Measurements from ENCODE around the gene DOK5. TPM values are rescaled to one million over a fixed set of nuclear protein-coding genes. Genes with fewer than 3 reads are reported as not detected.

DOK5 gene
- total and polyA plus RNA-seq, 2 of the 8 experiments (the other 6 are each of a cell fraction or from before 2014, with no cell fraction given) = 8.9 to 15.0 TPM

GRCh38 chr20:54559890-54560289 is 84.5 kb downstream of the DOK5 start:
- Histone ChIP-seq H4K91ac (replicated peaks; ENCODE audit: insufficient read length, low read length) (no peak overlapping the region), H3K9me3 (ENCODE audit: insufficient read depth in 2 of 2, low read depth in 1 of 2, low read length in 1 of 2) (no peaks in the 10 kb centered on the region), H4K20me1 (replicated peaks in 1 of 2; ENCODE audit: control insufficient read depth in 1 of 2, insufficient read depth in 2 of 2, low read length in 2 of 2) (no peaks in the 10 kb centered on the region), H2BK15ac (ENCODE audit: low read length) (no peak overlapping the region), H3K23me2 (ENCODE audit: low read depth, low read length) (no peaks in the 10 kb centered on the region), H3K27me3 (replicated peaks in 1 of 4; ENCODE audit: control insufficient read depth in 3 of 4, extremely low read depth in 1 of 4, insufficient read depth in 3 of 4, low read length in 3 of 4) (no peaks in the 10 kb centered on the region), H3K27ac (ENCODE audit: low read depth, low read length) (no peak overlapping the region), H2BK20ac (ENCODE audit: low read length) (no peak overlapping the region), H4K8ac (ENCODE audit: extremely low read depth, insufficient read depth, low read length) (no peak overlapping the region), H3K79me1 (ENCODE audit: low read depth, low read length) (no peaks in the 10 kb centered on the region), H2AK5ac (ENCODE audit: low read depth, low read length) (no peak overlapping the region), H3K79me2 (ENCODE audit: control insufficient read depth in 1 of 2, insufficient read depth in 2 of 2, low read length in 2 of 2) (no peaks in the 10 kb centered on the region), H3K56ac (replicated peaks; ENCODE audit: insufficient read length, low read depth, low read length) (no peak overlapping the region), H2BK120ac (replicated peaks; ENCODE audit: low read depth, low read length) (no peak overlapping the region), H2BK5ac (ENCODE audit: low read depth, low read length) (no peak overlapping the region), H3K4me3 (ENCODE audit: extremely low read depth in 1 of 4, insufficient read depth in 2 of 4, low read depth in 3 of 4, low read length in 4 of 4) (no peak overlapping the region), H2AFZ (ENCODE audit: low read length) (no peak overlapping the region), H3K9ac (replicated peaks in 1 of 4; ENCODE audit: extremely low read depth in 1 of 4, low read depth in 3 of 4, low read length in 3 of 4) (no peak overlapping the region), H3K36me3 (ENCODE audit: control insufficient read depth in 2 of 4, insufficient read depth in 4 of 4, low read length in 3 of 4) (no peaks in the 10 kb centered on the region), H4K5ac (ENCODE audit: insufficient read length, low read depth, low read length) (no peak overlapping the region), H3K4me2 (ENCODE audit: insufficient read depth in 1 of 2, low read depth in 2 of 2, low read length in 2 of 2) (no peak overlapping the region), H3K14ac (ENCODE audit: insufficient read length) (no peak overlapping the region), H3K4ac (replicated peaks; ENCODE audit: insufficient read length, low read depth, low read length) (no peak overlapping the region), H3K23ac (ENCODE audit: insufficient read length) (no peak overlapping the region), H2BK12ac (ENCODE audit: low read depth, low read length) (no peak overlapping the region), H3K4me1 (replicated peaks in 1 of 4; ENCODE audit: control insufficient read depth in 3 of 4, insufficient read depth in 4 of 4, low read length in 3 of 4) (peaks cover 0 to 4% (median 1%) of the 10 kb centered on the region in 4 experiments; a peak in 1 of 7 replicates), H3K18ac (ENCODE audit: extremely low read depth, low read length) (no peak overlapping the region)
- POLR2A ChIA-PET (ENCODE audit: partially characterized antibody) = no interaction called here
- CTCF ChIA-PET (ENCODE audit: partially characterized antibody) = no interaction called here
- no peak for DNase-seq (ENCODE audit: low read depth in 1 of 2, low spot score in 2 of 2)
- 97 to 100% methylated on average over 1 to 3 of the region's 3 CpGs for WGBS, 2 experiments (ENCODE audit: extremely low coverage in 1 of 2, insufficient coverage in 1 of 2, insufficient read length in 1 of 2, insufficient replicate concordance in 2 of 2, low coverage in 1 of 2, low lambda C conversion rate in 2 of 2, missing lambda C conversion rate in 1 of 2)
- no peak for FAIRE-seq
- TF ChIP-seq CBX8 (IDR thresholded peaks at IDR 0.05; ENCODE audit: borderline replicate concordance, low read depth, low read length) (no peak), ASH2L (IDR thresholded peaks at IDR 0.05; ENCODE audit: low read length) (no peak), SIX5 (IDR thresholded peaks at IDR 0.05; ENCODE audit: low read depth, low read length) (no peak), PHF8 (conservative IDR thresholded peaks at IDR 0.05; ENCODE audit: low read depth, low read length) (no peak), CHD2 (IDR thresholded peaks at IDR 0.05; ENCODE audit: low read length) (no peak), USF2 (IDR thresholded peaks at IDR 0.05; ENCODE audit: low read length) (no peak), HDAC2 (IDR thresholded peaks at IDR 0.05; ENCODE audit: borderline replicate concordance in 1 of 2, low read depth in 2 of 2, low read length in 2 of 2) (no peak), RFX5 (IDR thresholded peaks at IDR 0.05; ENCODE audit: borderline replicate concordance, low read depth, low read length) (no peak), TEAD4 (IDR thresholded peaks at IDR 0.05; ENCODE audit: low read depth, low read length) (no peak), BRCA1 (IDR thresholded peaks at IDR 0.05; ENCODE audit: low read depth, low read length) (no peak), RNF2 (IDR thresholded peaks at IDR 0.05; ENCODE audit: borderline replicate concordance, low read depth, low read length, missing control alignments, poor library complexity, severe bottlenecking) (no peak)
